ENCODE measurements around the gene KSR1. TPM values are rescaled to one million over a fixed set of nuclear protein-coding genes. Genes with fewer than 3 reads are reported as not detected.

The KSR1 gene
- total RNA-seq, 2 donors from 2014 or later: 11.5 to 23.7 TPM

- Histone ChIP-seq H3K36me3 (no peaks in the 10 kb centered on the region), H3K4me1 (replicated peaks) (no peaks in the 10 kb centered on the region), H3K27me3 (replicated peaks; ENCODE audit: insufficient read depth) (no peaks in the 10 kb centered on the region), H3K27ac (no peak overlapping the region), H3K4me3 (no peak overlapping the region), H3K9me3 (no peaks in the 10 kb centered on the region)
- no peak for TF ChIP-seq POLR2A (IDR thresholded peaks at IDR 0.05)
- TF ChIP-seq CTCF (IDR thresholded peaks at IDR 0.05): no peak
- no peak for TF ChIP-seq POLR2AphosphoS5 (IDR thresholded peaks at IDR 0.05)
- DNase-seq (ENCODE audit: low spot score): no peak
- 75% methylated on average over 19 of the region's 20 CpGs for WGBS
- intact Hi-C loops (cut with DNase I): no loop called here
Observed at GRCh38 chr17:27577121-27577761, 121.0 kb downstream of the KSR1 start.

DNA sequence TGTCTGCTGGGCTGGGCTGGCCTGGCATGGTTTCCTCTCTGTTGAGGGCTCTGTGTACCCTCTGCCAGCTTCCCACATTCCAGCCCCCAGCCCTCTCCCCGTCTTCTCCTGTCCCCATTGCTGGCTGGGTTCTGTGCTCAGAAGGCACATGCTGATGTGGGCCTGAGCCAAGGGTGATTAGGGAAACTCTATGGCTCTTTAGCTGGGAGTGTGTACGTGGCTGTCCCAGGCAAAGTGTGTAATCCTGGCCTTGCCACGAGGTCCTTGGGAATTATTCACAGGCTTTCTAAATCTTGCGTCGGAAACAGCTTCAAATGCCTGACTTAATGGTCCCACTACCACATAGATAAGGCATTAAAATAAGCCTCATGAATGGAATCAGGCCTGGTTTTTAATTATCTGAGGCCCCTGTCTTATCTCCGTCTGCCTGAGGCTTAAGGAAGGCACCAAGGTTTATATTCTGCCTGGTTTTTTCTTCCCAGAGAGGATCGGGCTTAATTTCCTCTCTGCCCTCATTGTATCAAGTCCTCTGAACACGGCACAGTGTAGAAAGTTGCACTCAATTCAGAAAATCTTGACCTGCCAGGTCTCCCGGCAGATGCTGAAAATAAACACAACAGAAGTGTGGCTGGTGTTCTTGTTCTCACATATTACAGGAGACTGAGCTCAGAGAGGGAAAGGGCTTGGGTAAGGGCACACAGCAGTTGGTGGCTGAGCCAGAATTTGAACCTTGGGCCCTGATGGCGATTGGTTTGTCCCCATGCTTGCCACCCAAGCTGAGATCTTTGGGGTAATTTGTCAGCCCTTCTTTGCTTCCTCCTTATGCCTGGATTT lies 121.9 kb downstream of the KSR1 start:
- H3K4me1 ChIP-seq (replicated peaks): no peaks in the 10 kb centered on the region
- H3K36me3 ChIP-seq: no peaks in the 10 kb centered on the region
- H3K27me3 ChIP-seq (replicated peaks; ENCODE audit: insufficient read depth): no peaks in the 10 kb centered on the region
- intact Hi-C loops (cut with DNase I): no loop called here
- H3K4me3 ChIP-seq: no peak overlapping the region
- DNase-seq (ENCODE audit: low spot score): no peak
- H3K9me3 ChIP-seq: no peaks in the 10 kb centered on the region
- no peak for TF ChIP-seq POLR2A (IDR thresholded peaks at IDR 0.05)
- no peak for TF ChIP-seq POLR2AphosphoS5 (IDR thresholded peaks at IDR 0.05)
- TF ChIP-seq CTCF (IDR thresholded peaks at IDR 0.05): no peak
- H3K27ac ChIP-seq: no peak overlapping the region
- WGBS: 62% methylated on average over 10 of the region's 10 CpGs

- TF ChIP-seq POLR2A (IDR thresholded peaks at IDR 0.05) (no peak), POLR2AphosphoS5 (IDR thresholded peaks at IDR 0.05) (no peak), CTCF (IDR thresholded peaks at IDR 0.05) (no peak)
- no peaks in the 10 kb centered on the region for H3K4me1 ChIP-seq (replicated peaks)
- H3K27ac ChIP-seq: no peak overlapping the region
- no peaks in the 10 kb centered on the region for H3K36me3 ChIP-seq
- no peaks in the 10 kb centered on the region for H3K27me3 ChIP-seq (replicated peaks; ENCODE audit: insufficient read depth)
- DNase-seq (ENCODE audit: low spot score): no peak
- WGBS: 86% methylated on average over 4 of the region's 4 CpGs
- intact Hi-C loops (cut with DNase I): no loop called here
- no peaks in the 10 kb centered on the region for H3K9me3 ChIP-seq
- H3K4me3 ChIP-seq: no peak overlapping the region
Observed at GRCh38 chr17:27578718-27579085, 122.5 kb downstream of the KSR1 start.

- Histone ChIP-seq H3K4me3 (no peak overlapping the region), H3K27ac (no peak overlapping the region), H3K36me3 (no peaks in the 10 kb centered on the region), H3K27me3 (replicated peaks; ENCODE audit: insufficient read depth) (no peaks in the 10 kb centered on the region), H3K4me1 (replicated peaks) (no peaks in the 10 kb centered on the region), H3K9me3 (no peaks in the 10 kb centered on the region)
- 93% methylated on average over 3 of the region's 3 CpGs for WGBS
- intact Hi-C loops (cut with DNase I): no loop called here
- TF ChIP-seq POLR2A (IDR thresholded peaks at IDR 0.05): no peak
- TF ChIP-seq POLR2AphosphoS5 (IDR thresholded peaks at IDR 0.05): no peak
- TF ChIP-seq CTCF (IDR thresholded peaks at IDR 0.05): no peak
- DNase-seq (ENCODE audit: low spot score): no peak
Observed at GRCh38 chr17:27579304-27579703, 123.1 kb downstream of the KSR1 start.
